HL-60/S4 treated with phorbol 12-myristate 13-acetate at 8.2 ng/mL for 4 days and 3 days (cell line): ENCODE data around the gene SLC25A23.
"Not testable (repeated sequence)": the region's sequence is repeated elsewhere in the genome, so short reads cannot be mapped to it uniquely, and the experiment has no call there.

Experiments
- in situ Hi-C: fragments of 300-500 bp; cut with MboI; formaldehyde crosslinking; loops from 2 replicates; pipeline ENCODE4 v1.15.0; 2022; ENCODE audit warnings: low sequenced_read_pairs

SLC25A23 gene

GRCh38 chr19:6457958-6458694 is 1.5 kb downstream of the SLC25A23 start:
- in situ Hi-C loops, result no loop called here

- in situ Hi-C loops, result no loop called here
These were observed 3.7 kb downstream of the SLC25A23 start for GRCh38 chr19:6455924-6456323.

GRCh38 chr19:6453951-6454565 is 5.5 kb downstream of the SLC25A23 start:
- in situ Hi-C loops, result no loop called here

GRCh38 chr19:6452899-6453298 is 6.7 kb downstream of the SLC25A23 start:
- in situ Hi-C loops, result no loop called here

GRCh38 chr19:6452223-6452614 is 7.4 kb downstream of the SLC25A23 start:
- in situ Hi-C loops, result no loop called here

GRCh38 chr19:6451583-6452222 is 7.9 kb downstream of the SLC25A23 start:
- in situ Hi-C loops, result no loop called here

- in situ Hi-C loops, result no loop called here
These were observed 9.4 kb downstream of the SLC25A23 start for GRCh38 chr19:6450166-6450565.

GRCh38 chr19:6448045-6448444 is 11.5 kb downstream of the SLC25A23 start:
- in situ Hi-C loops, result no loop called here

- in situ Hi-C loops, result no loop called here
These were observed 13.1 kb downstream of the SLC25A23 start for GRCh38 chr19:6446452-6446851.

- in situ Hi-C loops, result no loop called here
These were observed 15.6 kb downstream of the SLC25A23 start for GRCh38 chr19:6443986-6444385.

GRCh38 chr19:6442087-6442688 is 17.4 kb downstream of the SLC25A23 start:
- in situ Hi-C loops, result no loop called here

- in situ Hi-C loops, result no loop called here
These were observed 18.7 kb downstream of the SLC25A23 start for GRCh38 chr19:6440905-6441304.

GRCh38 chr19:6439743-6440142 is 19.8 kb downstream of the SLC25A23 start:
- in situ Hi-C loops, result no loop called here

- in situ Hi-C loops, result no loop called here
These were observed 25.9 kb downstream of the SLC25A23 start, which contains the start of gene SLC25A41 for GRCh38 chr19:6433663-6434062. Gene SLC25A41, minus strand, starts transcription at chr19:6433763. Its CDS starts 70 bp downstream, at chr19:6433693.

- in situ Hi-C loops, result no loop called here
These were observed 26.4 kb downstream of the SLC25A23 start for GRCh38 chr19:6433165-6433564.

- in situ Hi-C loops, result no loop called here
These were observed 27.7 kb downstream of the SLC25A23 start for GRCh38 chr19:6431891-6432290.

GRCh38 chr19:6429419-6430221 is 30.0 kb downstream of the SLC25A23 start:
- in situ Hi-C loops, result no loop called here

GRCh38 chr19:6428692-6429418 is 30.7 kb downstream of the SLC25A23 start:
- in situ Hi-C loops, result not testable (repeated sequence)

- in situ Hi-C loops, result no loop called here
These were observed 32.5 kb downstream of the SLC25A23 start for GRCh38 chr19:6427131-6427530.
